ENCODE measurements around the gene OASL. TPM values are rescaled to one million over a fixed set of nuclear protein-coding genes. Genes with fewer than 3 reads are reported as not detected.
"Not testable (repeated sequence)": the region's sequence is repeated elsewhere in the genome, so short reads cannot be mapped to it uniquely, and the experiment has no call there.

The OASL gene
- polyA plus RNA-seq (2013, experiment 1 of 2), result not detected
- not detected for polyA plus RNA-seq (2013, experiment 2 of 2)

GRCh38 chr12:121038861-121039668 is at the start of gene OASL:
TSS of gene OASL (minus strand) at chr12:121039246. CDS start at chr12:121038971, 275 bp downstream.
- 78% methylated on average over 13 of the region's 13 CpGs for WGBS
- Histone ChIP-seq H3K9me3 (ENCODE audit: insufficient read depth, low read depth, low read length) (no peaks in the 10 kb centered on the region), H3K36me3 (ENCODE audit: insufficient read depth, low read length) (no peaks in the 10 kb centered on the region), H3K4me3 (ENCODE audit: low read length) (no peak within 1 kb of the TSS), H3K27ac (ENCODE audit: low read depth, low read length) (no peak within 1 kb of the TSS), H3K4me1 (ENCODE audit: insufficient read depth, low read length) (no peaks in the 10 kb centered on the region), H3K9ac (ENCODE audit: low read depth, low read length) (no peak within 1 kb of the TSS), H3K27me3 (ENCODE audit: insufficient read depth, low read length) (0 out of 2 replicates have a peak, but pooled peaks cover 3% of the 10 kb centered on the region)

DNA sequence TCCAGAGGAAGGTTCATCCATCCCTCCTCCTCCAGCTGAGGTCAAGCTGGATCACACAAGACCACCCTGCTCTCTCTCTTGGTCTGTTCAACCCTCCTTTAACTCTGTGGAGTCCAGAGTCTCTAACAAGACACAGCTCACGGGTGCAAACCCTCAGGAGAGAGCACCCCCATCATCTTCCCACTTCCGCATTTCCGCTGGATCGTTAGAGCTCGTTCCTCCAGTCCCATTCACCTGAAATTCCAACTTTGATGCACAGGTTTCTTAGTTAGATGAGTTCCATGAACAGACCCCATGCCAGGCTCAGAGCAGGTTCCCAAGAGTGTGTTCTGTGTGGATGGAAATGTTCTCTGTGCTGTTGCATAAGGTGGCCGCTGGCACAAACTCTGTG is 49.1 kb upstream of the OASL start:
- 92% methylated on average over 6 of the region's 6 CpGs for WGBS
- H3K9ac ChIP-seq (ENCODE audit: low read depth, low read length), result no peak overlapping the region
- no peak overlapping the region for H3K27ac ChIP-seq (ENCODE audit: low read depth, low read length)

DNA sequence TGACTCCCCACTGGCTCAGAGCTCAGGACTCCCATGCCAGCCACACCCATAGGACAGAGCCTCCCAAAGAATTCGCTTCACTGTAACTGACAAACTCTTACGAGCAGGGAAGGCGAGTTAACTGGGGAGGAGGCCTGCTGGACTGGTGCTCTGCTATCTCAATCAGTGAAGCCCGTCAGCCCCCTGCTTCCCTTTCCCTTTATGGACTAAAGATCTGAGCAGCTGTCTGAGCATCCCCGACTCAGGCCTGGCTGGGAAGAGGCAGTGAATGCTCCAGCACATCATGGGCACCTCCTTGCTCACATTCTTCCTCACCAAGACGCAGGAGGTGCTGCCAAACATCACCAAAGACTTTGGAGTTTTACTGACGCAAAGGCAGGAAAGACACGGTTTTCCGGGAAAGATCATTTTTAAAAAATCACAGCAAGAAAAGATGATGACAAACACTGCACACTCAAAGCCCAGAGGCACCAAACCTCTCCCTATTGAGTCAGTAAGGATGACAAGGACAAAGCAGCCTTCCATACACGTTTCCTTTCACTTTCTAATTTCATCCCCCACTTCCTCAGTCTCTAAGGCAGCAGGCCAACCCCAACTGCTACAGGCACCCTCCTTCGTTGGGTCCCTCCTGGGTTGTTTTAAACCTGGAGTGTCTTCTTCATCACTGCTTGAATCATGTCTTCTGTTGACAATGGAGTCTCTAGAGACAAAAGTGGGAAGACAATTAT is 48.6 kb upstream of the OASL start:
- WGBS, result 70% methylated on average over 11 of the region's 11 CpGs
- Histone ChIP-seq H3K27me3 (ENCODE audit: insufficient read depth, low read length) (no peaks in the 10 kb centered on the region), H3K9me3 (ENCODE audit: insufficient read depth, low read depth, low read length) (no peaks in the 10 kb centered on the region), H3K27ac (ENCODE audit: low read depth, low read length) (no peak overlapping the region), H3K4me3 (ENCODE audit: low read length) (no peak overlapping the region), H3K36me3 (ENCODE audit: insufficient read depth, low read length) (no peaks in the 10 kb centered on the region), H3K4me1 (ENCODE audit: insufficient read depth, low read length) (no peaks in the 10 kb centered on the region), H3K9ac (ENCODE audit: low read depth, low read length) (no peak overlapping the region)

More for the DNA sequence above, 49.1 kb upstream of the OASL start:
- no peak overlapping the region for H3K4me3 ChIP-seq (ENCODE audit: low read length)
- H3K9me3 ChIP-seq (ENCODE audit: insufficient read depth, low read depth, low read length), result no peaks in the 10 kb centered on the region
- H3K36me3 ChIP-seq (ENCODE audit: insufficient read depth, low read length), result no peaks in the 10 kb centered on the region
- no peaks in the 10 kb centered on the region for H3K27me3 ChIP-seq (ENCODE audit: insufficient read depth, low read length)
- H3K4me1 ChIP-seq (ENCODE audit: insufficient read depth, low read length), result no peaks in the 10 kb centered on the region

DNA sequence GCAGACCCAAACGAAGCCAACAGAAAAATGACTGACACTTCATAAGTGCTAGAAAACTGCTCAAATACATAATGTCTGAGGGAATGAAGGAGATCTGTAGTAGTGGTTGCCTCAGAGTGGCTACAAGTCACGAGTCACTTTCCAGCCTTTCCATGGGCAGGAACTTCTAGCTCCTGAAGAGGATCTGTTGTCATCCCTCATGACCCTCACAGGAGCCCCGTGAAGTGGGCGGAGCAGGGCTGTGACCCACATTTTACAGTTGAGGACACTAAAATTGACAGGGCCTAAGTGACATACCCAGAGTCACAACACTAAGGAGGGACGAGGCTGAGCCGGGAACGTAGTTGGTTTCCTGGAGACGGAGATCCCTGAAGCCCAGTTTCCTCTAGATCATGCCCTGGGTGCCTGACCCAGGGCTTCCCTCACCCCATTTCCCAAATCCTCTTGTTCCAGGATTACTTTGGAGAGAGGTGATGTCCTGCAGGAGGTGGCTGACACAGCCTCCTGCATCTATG is 47.8 kb upstream of the OASL start:
- H3K27ac ChIP-seq (ENCODE audit: low read depth, low read length), result no peak overlapping the region
- no peaks in the 10 kb centered on the region for H3K9me3 ChIP-seq (ENCODE audit: insufficient read depth, low read depth, low read length)
- 91% methylated on average over 8 of the region's 8 CpGs for WGBS
- no peak overlapping the region for H3K4me3 ChIP-seq (ENCODE audit: low read length)
- no peak overlapping the region for H3K9ac ChIP-seq (ENCODE audit: low read depth, low read length)
- H3K27me3 ChIP-seq (ENCODE audit: insufficient read depth, low read length), result no peaks in the 10 kb centered on the region
- no peaks in the 10 kb centered on the region for H3K36me3 ChIP-seq (ENCODE audit: insufficient read depth, low read length)
- H3K4me1 ChIP-seq (ENCODE audit: insufficient read depth, low read length), result no peaks in the 10 kb centered on the region

DNA sequence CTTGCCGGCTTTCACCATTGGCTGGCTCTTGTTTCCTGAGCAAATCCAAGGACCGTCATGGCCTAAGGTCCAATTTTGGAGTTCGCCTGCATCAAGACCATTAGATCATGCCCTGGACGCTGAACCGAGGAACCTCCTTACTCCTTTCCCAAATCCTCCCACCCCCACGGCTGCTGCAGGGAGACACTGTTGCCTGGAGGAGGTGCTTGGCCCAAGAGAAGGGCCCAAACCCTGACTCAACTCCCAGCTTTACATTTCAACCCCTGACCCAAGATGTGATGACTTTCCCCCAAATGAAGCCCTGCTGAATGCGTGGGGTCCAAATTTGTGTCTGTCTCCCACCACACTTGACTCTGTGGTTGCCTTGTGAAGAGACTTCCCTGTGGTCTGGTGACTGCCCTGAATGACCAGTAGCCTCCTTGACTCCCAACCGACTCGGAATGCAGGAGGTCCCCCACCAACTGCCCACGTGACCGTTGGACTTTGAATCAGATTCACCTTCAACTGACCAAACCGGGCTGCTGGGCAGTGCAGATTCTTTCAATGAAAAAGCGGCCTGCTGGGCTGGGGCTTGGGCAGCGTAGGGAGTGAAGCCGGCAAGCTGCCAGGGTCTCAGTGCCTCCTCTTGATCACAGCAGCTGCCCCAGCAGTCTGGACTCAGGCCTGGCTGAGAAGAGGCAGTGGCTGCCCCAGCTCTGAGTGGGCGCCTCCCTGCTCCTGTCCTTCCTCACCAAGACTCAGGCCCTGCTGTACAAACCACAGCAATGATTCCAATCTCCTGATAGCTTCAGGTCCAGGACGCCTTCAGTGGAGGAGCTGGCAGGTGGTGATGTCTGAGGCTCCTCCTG is 46.7 kb upstream of the OASL start:
- H3K36me3 ChIP-seq (ENCODE audit: insufficient read depth, low read length), result no peaks in the 10 kb centered on the region
- 93% methylated on average over 17 of the region's 17 CpGs for WGBS
- no peak overlapping the region for H3K27ac ChIP-seq (ENCODE audit: low read depth, low read length)
- no peaks in the 10 kb centered on the region for H3K4me1 ChIP-seq (ENCODE audit: insufficient read depth, low read length)
- no peaks in the 10 kb centered on the region for H3K9me3 ChIP-seq (ENCODE audit: insufficient read depth, low read depth, low read length)
- no peaks in the 10 kb centered on the region for H3K27me3 ChIP-seq (ENCODE audit: insufficient read depth, low read length)
- H3K9ac ChIP-seq (ENCODE audit: low read depth, low read length), result no peak overlapping the region
- H3K4me3 ChIP-seq (ENCODE audit: low read length), result no peak overlapping the region

DNA sequence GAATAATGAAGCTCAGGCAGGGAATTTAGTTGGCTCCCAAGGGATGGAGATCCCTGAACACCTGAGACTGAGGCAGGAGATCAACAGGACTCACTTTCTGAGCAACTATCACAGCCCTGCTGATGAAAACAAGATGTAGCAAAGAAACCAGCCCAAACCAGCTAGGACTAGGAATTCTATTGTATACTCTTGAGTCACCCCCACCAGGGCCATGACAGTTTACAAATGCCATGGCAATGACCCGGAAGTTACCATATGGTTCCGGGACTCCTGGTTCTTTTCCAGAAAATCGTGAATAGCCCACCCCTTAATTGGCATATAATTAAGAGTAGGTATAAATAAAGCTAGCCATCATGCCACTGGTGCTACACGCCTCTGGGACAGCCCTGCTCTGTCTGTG is 46.0 kb upstream of the OASL start:
- Histone ChIP-seq H3K4me3 (ENCODE audit: low read length) (no peak overlapping the region), H3K9me3 (ENCODE audit: insufficient read depth, low read depth, low read length) (no peaks in the 10 kb centered on the region), H3K27ac (ENCODE audit: low read depth, low read length) (no peak overlapping the region), H3K27me3 (ENCODE audit: insufficient read depth, low read length) (no peaks in the 10 kb centered on the region), H3K9ac (ENCODE audit: low read depth, low read length) (no peak overlapping the region), H3K36me3 (ENCODE audit: insufficient read depth, low read length) (no peaks in the 10 kb centered on the region), H3K4me1 (ENCODE audit: insufficient read depth, low read length) (no peaks in the 10 kb centered on the region)
- 95% methylated on average over 4 of the region's 4 CpGs for WGBS

- H3K9me3 ChIP-seq (ENCODE audit: insufficient read depth, low read depth, low read length), result no peaks in the 10 kb centered on the region
- H3K4me1 ChIP-seq (ENCODE audit: insufficient read depth, low read length), result no peaks in the 10 kb centered on the region
- H3K9ac ChIP-seq (ENCODE audit: low read depth, low read length), result no peak overlapping the region
- H3K36me3 ChIP-seq (ENCODE audit: insufficient read depth, low read length), result no peaks in the 10 kb centered on the region
- H3K4me3 ChIP-seq (ENCODE audit: low read length), result no peak overlapping the region
- no peaks in the 10 kb centered on the region for H3K27me3 ChIP-seq (ENCODE audit: insufficient read depth, low read length)
- no peak overlapping the region for H3K27ac ChIP-seq (ENCODE audit: low read depth, low read length)
- WGBS, result 79% methylated on average over 3 of the region's 3 CpGs
Measured at GRCh38 chr12:121084229-121084628, 45.2 kb upstream of the OASL start.

- 98% methylated on average over 2 of the region's 2 CpGs for WGBS
- no peak overlapping the region for H3K4me3 ChIP-seq (ENCODE audit: low read length)
- peaks cover 4% of the 10 kb centered on the region; the same call in 1 of the 2 replicates for H3K9me3 ChIP-seq (ENCODE audit: insufficient read depth, low read depth, low read length)
- no peaks in the 10 kb centered on the region for H3K36me3 ChIP-seq (ENCODE audit: insufficient read depth, low read length)
- no peaks in the 10 kb centered on the region for H3K27me3 ChIP-seq (ENCODE audit: insufficient read depth, low read length)
- H3K9ac ChIP-seq (ENCODE audit: low read depth, low read length), result no peak overlapping the region
- H3K4me1 ChIP-seq (ENCODE audit: insufficient read depth, low read length), result no peaks in the 10 kb centered on the region
- H3K27ac ChIP-seq (ENCODE audit: low read depth, low read length), result no peak overlapping the region
Measured at GRCh38 chr12:121080909-121081308, 41.9 kb upstream of the OASL start.

DNA sequence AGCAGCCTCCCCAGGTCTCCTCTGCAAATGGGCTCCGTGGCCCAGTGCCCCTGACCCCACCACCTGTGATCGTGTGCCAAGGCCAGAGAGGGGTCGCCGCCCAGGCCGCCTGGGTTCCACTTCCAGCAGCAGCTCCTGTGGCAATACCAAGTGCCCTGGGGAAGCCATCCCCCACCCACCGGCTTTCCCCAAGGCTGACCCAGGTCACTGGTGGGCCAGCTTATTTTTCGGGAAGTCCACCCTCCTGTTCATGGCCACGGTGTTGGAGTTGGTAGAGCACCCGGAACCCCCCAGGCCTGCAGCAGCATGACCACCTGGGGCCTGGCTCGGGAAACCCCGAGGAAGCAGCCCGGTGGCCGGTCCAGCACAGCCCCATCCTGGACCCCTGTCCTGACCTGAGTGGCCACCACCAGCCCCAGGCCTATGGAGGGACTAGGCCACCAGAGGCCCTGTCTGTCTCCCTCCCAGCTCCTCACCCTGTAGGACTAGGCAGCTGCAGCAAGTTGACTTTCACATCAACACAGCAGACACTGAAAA is 40.8 kb upstream of the OASL start:
- H3K9ac ChIP-seq (ENCODE audit: low read depth, low read length), result no peak overlapping the region

GRCh38 chr12:121077440-121077839 is 38.4 kb upstream of the OASL start:
- not testable (repeated sequence) for H3K27ac ChIP-seq (ENCODE audit: low read depth, low read length); H3K36me3 ChIP-seq (ENCODE audit: insufficient read depth, low read length); H3K4me3 ChIP-seq (ENCODE audit: low read length); H3K9ac ChIP-seq (ENCODE audit: low read depth, low read length); H3K4me1 ChIP-seq (ENCODE audit: insufficient read depth, low read length); H3K27me3 ChIP-seq (ENCODE audit: insufficient read depth, low read length)
- WGBS, result no CpG with 5 or more reads among the region's 3 CpGs
- peaks cover 21% of the 10 kb centered on the region; the same call in 1 of the 2 replicates for H3K9me3 ChIP-seq (ENCODE audit: insufficient read depth, low read depth, low read length)

More for the DNA sequence above, 40.8 kb upstream of the OASL start:
- Histone ChIP-seq H3K4me3 (ENCODE audit: low read length) (no peak overlapping the region), H3K36me3 (ENCODE audit: insufficient read depth, low read length) (no peaks in the 10 kb centered on the region), H3K4me1 (ENCODE audit: insufficient read depth, low read length) (no peaks in the 10 kb centered on the region), H3K27ac (ENCODE audit: low read depth, low read length) (no peak overlapping the region), H3K27me3 (ENCODE audit: insufficient read depth, low read length) (no peaks in the 10 kb centered on the region), H3K9me3 (ENCODE audit: insufficient read depth, low read depth, low read length) (peaks cover 8% of the 10 kb centered on the region; the same call in 1 of the 2 replicates)
- 95% methylated on average over 13 of the region's 13 CpGs for WGBS

Data from HUES64 (cell line).